Activated CD8-positive, alpha-beta T cell treated with anti-CD3 and anti-CD28 coated beads for 36 hours (primary cell): Measurements from ENCODE around the gene AIF1L. TPM values are rescaled to one million over a fixed set of nuclear protein-coding genes. Genes with fewer than 3 reads are reported as not detected.
"Not testable (repeated sequence)": the region's sequence is repeated elsewhere in the genome, so short reads cannot be mapped to it uniquely, and the experiment has no call there.

Experiments
- ATAC-seq: fragments of 200-7000 bp; cut with Tn5 transposase; one replicate; pipeline ENCODE4 v1.10.0; 2021; ENCODE audit warnings: mild to moderate bottlenecking, moderate library complexity
- CTCF ChIA-PET: fragments of 350-600 bp; sonication (Branson Sonifier 250); formaldehyde crosslinking; loops from one replicate; lab custom pipeline; 2021; ENCODE audit warnings: antibody characterized with exemption; lab: Charles Lee
- POLR2A ChIA-PET: fragments of 350-600 bp; sonication (Branson Sonifier 250); formaldehyde crosslinking; loops from one replicate; lab custom pipeline; 2021; ENCODE audit warnings: antibody characterized with exemption; lab: Charles Lee
- DNase-seq: peaks from one replicate; pipeline ENCODE4 v3.0.0-alpha.2; 2020
- H3K27ac Mint-ChIP-seq: one replicate; pipeline ENCODE4 v1.8.0; 2021; ENCODE audit warnings: mild to moderate bottlenecking, mixed read lengths
- H3K27me3 Mint-ChIP-seq: one replicate; pipeline ENCODE4 v1.8.0; 2021; ENCODE audit warnings: mixed read lengths
- H3K36me3 Mint-ChIP-seq: one replicate; pipeline ENCODE4 v1.8.0; 2021; ENCODE audit warnings: low read depth, mixed read lengths
- H3K4me1 Mint-ChIP-seq: one replicate; pipeline ENCODE4 v1.8.0; 2021; ENCODE audit warnings: low read depth, mixed read lengths
- H3K4me3 Mint-ChIP-seq: one replicate; pipeline ENCODE4 v1.8.0; 2021; ENCODE audit warnings: mild to moderate bottlenecking, moderate library complexity, mixed read lengths
- H3K9me3 Mint-ChIP-seq: one replicate; pipeline ENCODE4 v1.8.0; 2021; ENCODE audit warnings: mixed read lengths
- CTCF ChIP-seq: fragments of 200-600 bp; IDR thresholded peaks from one replicate; pipeline ENCODE4 v1.8.0; 2022; ENCODE audit warnings: antibody characterized with exemption, mild to moderate bottlenecking
- intact Hi-C: fragments of 100-400 bp; cut with micrococcal nuclease; formaldehyde crosslinking; loops from one replicate; pipeline ENCODE4 v1.10.0; 2022
- total RNA-seq, 2 experiments: library from RNA; stranded (reverse); gene quantifications; one replicate each; pipeline ENCODE4 v1.2.3, GENCODE V29; 2021

The AIF1L gene
- total RNA-seq, 2 experiments from 2014 or later: 0.72 to 1.9 TPM

- H3K4me1 Mint-ChIP-seq: peaks cover 3% of the 10 kb centered on the region
- no peak for TF ChIP-seq CTCF
- H3K9me3 Mint-ChIP-seq: no peaks in the 10 kb centered on the region
- intact Hi-C loops: no loop called here
- H3K36me3 Mint-ChIP-seq: no peaks in the 10 kb centered on the region
- peaks cover 30% of the 10 kb centered on the region for H3K27me3 Mint-ChIP-seq
- CTCF ChIA-PET: interaction anchor here (1.5 kb wide), 1 partner anchor 40 kb away, joined by 5 read pairs; no protein-coding TSS in a partner anchor
- H3K4me3 Mint-ChIP-seq: no peak overlapping the region
- DNase-seq (no peak), ATAC-seq (no peak)
- POLR2A ChIA-PET: interaction anchor here (1.2 kb wide), 1 partner anchor 35 kb away, joined by 3 read pairs; no protein-coding TSS in a partner anchor
- no peak overlapping the region for H3K27ac Mint-ChIP-seq
Observed at GRCh38 chr9:131097948-131098278, 1.6 kb downstream of the AIF1L start.

GRCh38 chr9:131098391-131099101 is 2.2 kb downstream of the AIF1L start:
- Mint-ChIP-seq H3K27ac (no peak overlapping the region), H3K4me3 (no peak overlapping the region), H3K27me3 (peaks cover 30% of the 10 kb centered on the region), H3K4me1 (peaks cover 3% of the 10 kb centered on the region), H3K9me3 (no peaks in the 10 kb centered on the region), H3K36me3 (no peaks in the 10 kb centered on the region)
- ATAC-seq (no peak), DNase-seq (no peak)
- no peak for TF ChIP-seq CTCF
- CTCF ChIA-PET: no interaction called here
- intact Hi-C loops: no loop called here
- POLR2A ChIA-PET: interaction anchor here (1.2 to 1.4 kb wide), 2 partner anchors 27 to 35 kb away, joined by 3 to 8 read pairs; partner anchors contain the start of gene NUP214

- no peaks in the 10 kb centered on the region for H3K36me3 Mint-ChIP-seq
- DNase-seq (no peak), ATAC-seq (no peak)
- ChIA-PET CTCF (no interaction called here), POLR2A (interaction anchor here (1.2 to 1.4 kb wide), 2 partner anchors 26 to 36 kb away, joined by 3 to 8 read pairs; partner anchors contain the start of gene NUP214)
- H3K27ac Mint-ChIP-seq: no peak overlapping the region
- peaks cover 3% of the 10 kb centered on the region for H3K4me1 Mint-ChIP-seq
- intact Hi-C loops: no loop called here
- H3K27me3 Mint-ChIP-seq: peaks cover 29% of the 10 kb centered on the region
- no peaks in the 10 kb centered on the region for H3K9me3 Mint-ChIP-seq
- H3K4me3 Mint-ChIP-seq: no peak overlapping the region
- TF ChIP-seq CTCF: no peak
Observed at GRCh38 chr9:131099102-131099606, 2.8 kb downstream of the AIF1L start.

GRCh38 chr9:131099845-131100244 is 3.5 kb downstream of the AIF1L start:
- H3K4me1 Mint-ChIP-seq, POLR2A ChIA-PET, H3K36me3 Mint-ChIP-seq, ATAC-seq, DNase-seq, H3K4me3 Mint-ChIP-seq, intact Hi-C loops, H3K27ac Mint-ChIP-seq, H3K9me3 Mint-ChIP-seq: not testable (repeated sequence)
- H3K27me3 Mint-ChIP-seq: peaks cover 25% of the 10 kb centered on the region
- CTCF ChIA-PET: interaction anchor here (0.7 kb wide), 1 partner anchor 63 kb away, joined by 3 read pairs; no protein-coding TSS in a partner anchor

GRCh38 chr9:131100445-131100844 is 4.1 kb downstream of the AIF1L start:
- ChIA-PET POLR2A (no interaction called here), CTCF (interaction anchor here (0.7 to 1.4 kb wide), 3 partner anchors 43 to 62 kb away, joined by 3 to 6 read pairs (median 4); no protein-coding TSS in a partner anchor)
- ATAC-seq (no peak), DNase-seq (no peak)
- H3K4me1 Mint-ChIP-seq: peaks cover 3% of the 10 kb centered on the region
- H3K4me3 Mint-ChIP-seq: no peak overlapping the region
- H3K36me3 Mint-ChIP-seq: no peaks in the 10 kb centered on the region
- intact Hi-C loops: no loop called here
- no peak overlapping the region for H3K27ac Mint-ChIP-seq
- no peaks in the 10 kb centered on the region for H3K9me3 Mint-ChIP-seq
- peaks cover 19% of the 10 kb centered on the region for H3K27me3 Mint-ChIP-seq
- TF ChIP-seq CTCF: no peak
